Lung microvascular endothelial cell (primary cell): ENCODE results near the gene ZNF611. TPM values are rescaled to one million over a fixed set of nuclear protein-coding genes. Genes with fewer than 3 reads are reported as not detected.
"Not testable (repeated sequence)": the region's sequence is repeated elsewhere in the genome, so short reads cannot be mapped to it uniquely, and the experiment has no call there.

Source experiments
- DNase-seq, 2 donors: peaks; one replicate each; pipeline versions ENCODE4 v3.0.0 to v3.0.0-alpha.2; 2010; ENCODE audit warnings: low read depth in 2 of 2
- total RNA-seq: library from RNA; depleted of rRNA; stranded (reverse); fragments of >200 nt; gene quantifications from 2 replicates; pipeline ENCODE4 v1.2.1, GENCODE V29; 2014

The ZNF611 gene
- total RNA-seq, 1 donor from 2014 or later, result 8.5 TPM

GRCh38 chr19:52681216-52681615, 53.6 kb downstream of the ZNF611 start:
- DNase-seq, result not testable (repeated sequence)

- DNase-seq, result no peak
These were observed 55.2 kb downstream of the ZNF611 start for GRCh38 chr19:52679598-52679997.

- DNase-seq, result peak in 1 of 2 donors; percentile 30
These were observed 59.6 kb downstream of the ZNF611 start for GRCh38 chr19:52675239-52675638.

DNA sequence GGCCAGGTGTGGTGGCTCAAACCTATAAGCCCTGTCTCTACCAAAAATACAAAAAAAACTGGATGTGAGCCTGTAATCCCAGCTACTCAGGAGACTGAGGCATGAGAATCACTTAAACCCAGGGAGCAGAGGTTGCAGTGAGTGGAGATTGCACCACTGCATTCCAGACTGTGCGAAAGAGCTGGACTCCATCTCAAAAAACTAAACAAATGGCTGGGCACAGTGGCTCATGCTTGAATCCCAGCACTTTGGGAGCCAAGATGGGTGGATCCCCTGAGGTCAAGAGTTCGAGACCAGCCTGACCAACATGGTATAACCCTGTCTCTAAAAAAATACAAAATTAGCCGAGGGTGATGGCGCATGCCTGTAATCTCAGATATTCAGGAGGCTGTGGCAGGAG, 61.8 kb downstream of the ZNF611 start:
- DNase-seq, result no peak

GRCh38 chr19:52670046-52670445, 64.8 kb downstream of the ZNF611 start:
- DNase-seq, result no peak

DNA sequence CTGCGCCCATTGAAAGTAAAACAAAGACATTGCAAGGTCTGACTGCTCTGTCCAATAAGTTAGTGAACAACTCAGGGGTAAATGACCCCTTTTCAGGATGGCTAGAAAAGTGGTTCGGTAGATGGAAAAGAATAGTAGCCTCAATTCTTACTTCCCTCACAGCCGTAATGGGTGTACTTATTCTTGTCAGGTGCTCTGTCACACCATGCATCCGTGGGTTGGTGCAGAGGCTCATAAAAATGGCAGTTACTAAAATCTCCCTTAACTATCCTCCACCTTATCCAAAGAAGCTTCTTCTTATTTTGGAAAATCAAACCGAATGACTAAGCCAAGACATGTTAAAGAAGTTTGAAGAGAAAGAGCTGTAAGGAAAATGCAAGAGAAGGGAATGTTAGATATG, 65.3 kb downstream of the ZNF611 start:
- DNase-seq, result no peak

DNA sequence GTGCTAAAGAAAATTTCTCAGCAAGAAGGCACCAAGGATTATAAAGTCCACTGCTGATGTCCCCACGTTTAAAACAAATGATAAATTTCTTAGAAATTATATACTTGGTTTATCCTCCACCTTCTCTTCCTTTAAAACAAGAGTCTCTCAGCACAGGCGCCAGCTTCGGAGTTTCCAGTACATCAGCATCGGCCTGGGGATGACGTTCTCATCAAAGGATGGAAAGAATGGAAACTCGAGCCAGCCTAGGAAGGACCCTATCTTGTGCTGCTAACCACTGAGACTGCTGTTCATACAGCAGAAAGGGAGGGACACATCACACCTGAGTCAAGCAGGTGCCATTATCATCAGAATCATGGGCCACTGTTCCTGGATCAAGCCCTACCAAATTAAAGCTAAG, 66.9 kb downstream of the ZNF611 start:
- DNase-seq, result no peak

DNA sequence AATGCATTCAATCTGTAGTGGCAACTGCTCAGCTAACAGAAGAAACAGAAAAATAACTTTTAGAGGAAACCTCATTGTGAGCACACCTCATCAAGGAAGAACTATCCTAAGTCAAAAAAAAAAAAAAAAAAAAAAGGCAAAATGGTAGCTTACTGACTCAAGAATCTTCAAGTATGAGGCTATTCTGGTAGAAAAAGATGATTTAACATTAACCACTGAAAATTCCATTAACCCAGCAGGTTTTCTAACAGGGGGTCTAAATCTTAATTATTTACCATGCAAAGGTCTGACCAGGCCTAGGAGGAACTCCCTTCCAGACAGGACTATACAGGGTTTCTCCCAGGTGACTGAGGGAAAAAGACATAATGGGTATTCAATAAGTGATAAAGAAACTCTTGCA, 68.3 kb downstream of the ZNF611 start:
- DNase-seq, result no peak

DNA sequence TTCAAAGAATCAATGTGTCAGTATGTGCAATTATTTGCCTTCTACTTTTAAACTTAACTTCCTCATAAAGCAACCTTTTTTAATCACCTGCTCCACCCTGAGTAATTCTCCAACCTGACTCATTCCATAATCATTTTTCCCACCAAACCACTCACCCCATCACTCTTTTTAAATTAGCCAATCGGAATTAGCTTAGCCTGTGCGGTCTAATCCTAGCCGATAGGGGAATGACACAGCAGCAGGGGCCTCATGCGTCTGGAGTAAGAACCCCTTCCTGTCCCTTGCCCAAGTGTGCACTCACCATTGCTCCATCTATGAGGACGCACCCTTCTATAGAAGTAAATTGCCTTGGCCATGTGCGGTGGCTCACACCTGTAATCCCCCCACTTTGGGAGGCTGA, 69.3 kb downstream of the ZNF611 start:
- no peak for DNase-seq

DNA sequence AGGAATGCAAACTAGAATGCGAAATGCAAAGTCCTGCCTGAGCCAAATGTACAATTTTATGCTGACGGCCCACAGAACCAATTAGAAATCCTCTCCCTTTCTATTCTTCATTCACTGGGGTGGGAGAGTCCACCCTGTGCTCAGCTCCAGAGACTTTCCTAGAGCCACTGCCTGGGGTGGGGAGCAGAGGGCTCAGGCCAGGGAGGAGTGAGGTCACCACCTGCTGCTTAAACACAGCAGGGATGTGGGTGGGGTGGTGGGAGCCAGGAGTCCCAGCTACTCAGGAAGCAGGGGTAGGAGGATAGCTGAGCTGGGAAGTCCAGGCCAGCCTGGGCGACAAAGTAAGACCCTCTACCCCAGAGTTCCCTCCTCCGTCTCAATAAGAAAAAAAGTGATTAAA, 69.8 kb downstream of the ZNF611 start:
- no peak for DNase-seq

DNA sequence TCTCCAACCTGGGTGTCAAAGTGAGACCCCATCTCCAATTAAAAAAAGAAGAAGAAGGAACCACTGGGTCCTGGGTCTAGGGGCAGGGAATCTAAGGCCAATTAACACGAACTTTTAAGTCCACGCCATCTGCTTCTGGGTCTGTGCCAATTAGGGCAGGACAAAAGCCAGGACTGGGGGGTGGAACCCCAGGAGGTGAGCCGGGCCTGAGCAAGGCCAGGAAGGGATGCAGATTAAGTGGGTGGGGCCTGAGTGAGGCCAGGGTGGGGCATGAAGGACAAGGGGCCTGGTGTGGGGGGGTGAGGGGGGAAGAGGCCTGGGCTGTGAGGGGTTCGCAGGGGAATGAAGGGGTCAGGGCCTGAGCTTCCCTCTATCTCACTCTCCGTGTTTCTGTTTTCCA, 70.4 kb downstream of the ZNF611 start:
- DNase-seq, result no peak

- no peak for DNase-seq
These were observed 72.2 kb downstream of the ZNF611 start for GRCh38 chr19:52662631-52663030.

GRCh38 chr19:52660981-52661380, 73.9 kb downstream of the ZNF611 start:
- no peak for DNase-seq

DNA sequence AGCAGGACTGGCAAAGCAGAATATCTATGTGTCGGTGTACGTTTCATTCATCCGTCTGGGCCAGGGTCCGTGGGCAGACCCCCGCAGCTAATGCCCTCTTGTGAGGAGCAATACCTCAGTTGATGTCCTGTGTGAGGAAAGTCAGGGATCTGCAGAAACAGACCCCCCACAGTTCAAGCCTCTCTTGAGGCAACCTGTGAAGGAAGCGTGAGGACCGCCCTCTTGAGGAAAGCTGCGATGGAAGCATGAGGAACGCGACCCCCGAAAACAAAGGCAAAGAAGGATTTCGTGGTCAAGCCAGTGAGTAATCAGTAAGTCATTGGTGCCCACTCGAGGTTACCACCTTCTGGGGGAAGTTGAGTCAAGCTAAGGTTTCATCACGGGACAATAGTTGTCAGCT, 75.8 kb downstream of the ZNF611 start:
- DNase-seq, result no peak

DNA sequence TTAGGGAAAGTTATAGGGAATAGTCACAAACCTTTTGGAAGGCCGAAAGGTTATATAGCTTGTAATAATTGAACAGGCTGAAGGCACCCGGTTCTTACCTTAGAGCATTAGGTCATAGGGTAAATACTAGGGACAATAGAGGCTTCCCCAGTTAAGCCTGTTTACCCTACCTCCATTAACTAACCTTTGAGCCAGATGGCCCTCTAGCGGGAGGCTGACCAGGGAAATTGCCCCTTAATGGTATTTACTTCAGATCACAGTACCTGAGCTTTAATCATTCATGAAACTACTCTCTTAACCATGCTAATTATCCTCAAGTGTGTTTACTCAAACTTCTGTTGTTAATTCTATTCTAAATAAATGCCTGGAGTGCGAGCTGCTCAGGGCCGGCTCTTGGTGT, 76.2 kb downstream of the ZNF611 start:
- DNase-seq, result no peak

- DNase-seq, result no peak
These were observed 81.7 kb downstream of the ZNF611 start for GRCh38 chr19:52653161-52653560.

Other genes with a start within 250 kb of the ZNF611 start
- gene ZNF808, start 207.4 kb downstream of the ZNF611 start, total RNA-seq, result 8.1 and 14.5 TPM in 2 replicates
- gene ZNF701, start 164.8 kb downstream of the ZNF611 start, total RNA-seq, result 8.9 and 14.1 TPM in 2 replicates
- gene ZNF83, start 96.7 kb downstream of the ZNF611 start, total RNA-seq, result 19.4 and 30.6 TPM in 2 replicates
- 2.2 and 3.0 TPM in 2 replicates for gene ZNF600, start 51.7 kb upstream of the ZNF611 start, total RNA-seq
- 10.0 and 20.2 TPM in 2 replicates for gene ZNF28, start 86.6 kb upstream of the ZNF611 start, total RNA-seq
- 13.3 and 17.5 TPM in 2 replicates for gene ZNF468, start 122.6 kb upstream of the ZNF611 start, total RNA-seq
- 5.0 and 8.5 TPM in 2 replicates for gene ZNF320, start 162.6 kb upstream of the ZNF611 start, total RNA-seq
- 4.1 and 5.2 TPM in 2 replicates for gene ZNF888, start 188.4 kb upstream of the ZNF611 start, total RNA-seq
- gene ZNF816, start 227.8 kb upstream of the ZNF611 start, total RNA-seq, result 4.6 and 6.5 TPM in 2 replicates